Subcutaneous adipose tissue (tissue), 4 donors: ENCODE results near the gene PLCD3. TPM values are rescaled to one million over a fixed set of nuclear protein-coding genes. Genes with fewer than 3 reads are reported as not detected.

Source experiments
- total RNA-seq, 4 donors: library from RNA; depleted of rRNA; stranded (reverse); fragments of >200 nt; gene quantifications; one replicate each; pipeline ENCODE4 v1.1.0, GENCODE V29; 2016
- TF ChIP-seq, protein P1 (sequence below): fragments of 450-650 bp; IDR thresholded peaks from one replicate; pipeline ENCODE4 v1.5.1; 2016; ENCODE audit warnings: low read depth, mild to moderate bottlenecking, control low read depth, antibody characterized with exemption, moderate library complexity

Gene PLCD3
- total RNA-seq, 4 donors from 2014 or later, result 5.9 to 48.0 (median 31.6) TPM

DNA sequence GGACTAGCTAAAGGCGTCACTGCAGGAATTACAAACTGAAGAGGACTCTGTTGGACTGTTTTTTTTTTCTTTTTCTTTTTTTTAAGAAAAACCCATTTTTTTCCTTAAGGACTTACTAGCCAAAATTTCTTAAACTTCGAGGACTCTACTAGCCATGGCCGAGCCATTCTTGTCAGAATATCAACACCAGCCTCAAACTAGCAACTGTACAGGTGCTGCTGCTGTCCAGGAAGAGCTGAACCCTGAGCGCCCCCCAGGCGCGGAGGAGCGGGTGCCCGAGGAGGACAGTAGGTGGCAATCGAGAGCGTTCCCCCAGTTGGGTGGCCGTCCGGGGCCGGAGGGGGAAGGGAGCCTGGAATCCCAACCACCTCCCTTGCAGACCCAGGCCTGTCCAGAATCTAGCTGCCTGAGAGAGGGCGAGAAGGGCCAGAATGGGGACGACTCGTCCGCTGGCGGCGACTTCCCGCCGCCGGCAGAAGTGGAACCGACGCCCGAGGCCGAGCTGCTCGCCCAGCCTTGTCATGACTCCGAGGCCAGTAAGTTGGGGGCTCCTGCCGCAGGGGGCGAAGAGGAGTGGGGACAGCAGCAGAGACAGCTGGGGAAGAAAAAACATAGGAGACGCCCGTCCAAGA, 16.8 kb upstream of the PLCD3 start:
- TF ChIP-seq, protein P1, sequence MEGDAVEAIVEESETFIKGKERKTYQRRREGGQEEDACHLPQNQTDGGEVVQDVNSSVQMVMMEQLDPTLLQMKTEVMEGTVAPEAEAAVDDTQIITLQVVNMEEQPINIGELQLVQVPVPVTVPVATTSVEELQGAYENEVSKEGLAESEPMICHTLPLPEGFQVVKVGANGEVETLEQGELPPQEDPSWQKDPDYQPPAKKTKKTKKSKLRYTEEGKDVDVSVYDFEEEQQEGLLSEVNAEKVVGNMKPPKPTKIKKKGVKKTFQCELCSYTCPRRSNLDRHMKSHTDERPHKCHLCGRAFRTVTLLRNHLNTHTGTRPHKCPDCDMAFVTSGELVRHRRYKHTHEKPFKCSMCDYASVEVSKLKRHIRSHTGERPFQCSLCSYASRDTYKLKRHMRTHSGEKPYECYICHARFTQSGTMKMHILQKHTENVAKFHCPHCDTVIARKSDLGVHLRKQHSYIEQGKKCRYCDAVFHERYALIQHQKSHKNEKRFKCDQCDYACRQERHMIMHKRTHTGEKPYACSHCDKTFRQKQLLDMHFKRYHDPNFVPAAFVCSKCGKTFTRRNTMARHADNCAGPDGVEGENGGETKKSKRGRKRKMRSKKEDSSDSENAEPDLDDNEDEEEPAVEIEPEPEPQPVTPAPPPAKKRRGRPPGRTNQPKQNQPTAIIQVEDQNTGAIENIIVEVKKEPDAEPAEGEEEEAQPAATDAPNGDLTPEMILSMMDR, result no peak

DNA sequence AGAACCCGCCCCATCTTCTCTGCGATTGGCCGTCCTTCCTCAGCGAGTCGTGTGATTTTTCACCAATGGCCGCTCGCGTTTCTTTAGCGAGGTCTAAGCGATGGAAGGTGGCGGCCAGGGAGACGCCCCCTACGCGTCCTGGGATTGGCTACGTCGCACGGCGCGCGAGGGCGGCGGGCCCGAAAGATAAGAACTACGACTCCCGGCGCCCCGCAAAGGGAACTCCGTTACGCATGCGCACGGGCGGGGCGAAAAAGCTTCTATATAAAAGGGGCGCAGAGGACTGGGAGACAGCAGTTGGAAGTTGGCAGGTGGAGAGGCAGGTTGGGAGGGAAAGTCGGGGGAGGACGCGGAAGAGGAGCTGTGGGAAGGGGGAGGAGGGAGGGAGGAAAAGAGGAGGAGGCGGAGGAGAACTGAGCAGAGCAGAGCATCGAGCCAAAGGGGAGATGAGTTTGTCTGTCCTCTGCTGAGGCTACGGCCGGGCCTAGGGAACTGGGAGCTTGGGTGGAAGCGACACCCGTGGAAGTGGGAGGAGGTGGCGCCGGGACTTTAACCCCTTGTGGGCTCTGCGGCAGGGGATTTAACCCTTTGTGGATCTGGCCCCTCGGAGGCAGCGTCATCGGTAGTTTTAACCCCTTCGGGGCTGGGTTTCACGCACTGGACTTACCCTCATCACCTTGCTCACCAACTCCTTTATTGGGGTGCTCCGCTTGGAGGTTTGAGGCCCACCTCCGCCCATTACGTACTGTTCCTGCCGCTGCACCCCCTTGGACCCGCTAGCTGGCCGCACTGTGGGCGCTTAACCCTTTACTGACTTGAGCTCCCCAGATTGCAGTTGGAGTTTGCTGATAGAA, 16.1 kb upstream of the PLCD3 start, which contains the start of gene HEXIM1:
Gene HEXIM1 (plus strand): TSS at position 293 of the 854 bp plus-strand sequence. CDS start 716 bp downstream, outside the sequence.
- TF ChIP-seq, protein P1, result no peak

DNA sequence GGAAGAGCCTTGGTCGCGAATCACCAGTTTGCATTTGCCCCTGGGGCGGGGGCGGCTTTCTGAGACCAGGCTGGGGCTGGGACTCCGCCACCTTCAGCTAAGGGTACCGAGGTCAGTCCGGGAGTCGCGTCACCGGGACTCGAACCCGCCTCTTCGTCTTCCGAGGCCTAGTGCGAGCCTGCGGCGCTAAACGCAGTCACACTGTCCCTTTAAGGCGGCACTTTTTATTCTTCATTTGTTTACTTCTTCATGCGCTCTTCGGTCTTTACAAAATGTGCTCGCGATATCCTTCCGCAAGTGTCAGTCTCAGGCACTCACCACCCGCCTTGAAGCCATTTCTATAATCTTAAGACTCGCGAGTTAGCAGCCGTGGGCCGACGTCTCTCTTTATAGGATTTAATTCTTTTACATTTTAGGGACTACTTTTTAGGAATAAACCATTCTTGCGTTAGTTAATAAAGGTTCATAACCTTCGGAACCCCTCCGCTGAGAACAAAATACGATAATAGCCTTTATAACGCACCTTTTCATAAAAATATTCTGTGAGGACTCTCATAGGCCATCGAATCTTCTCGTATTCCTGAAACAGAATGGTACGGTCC, 15.4 kb upstream of the PLCD3 start:
- TF ChIP-seq, protein P1, result no peak

DNA sequence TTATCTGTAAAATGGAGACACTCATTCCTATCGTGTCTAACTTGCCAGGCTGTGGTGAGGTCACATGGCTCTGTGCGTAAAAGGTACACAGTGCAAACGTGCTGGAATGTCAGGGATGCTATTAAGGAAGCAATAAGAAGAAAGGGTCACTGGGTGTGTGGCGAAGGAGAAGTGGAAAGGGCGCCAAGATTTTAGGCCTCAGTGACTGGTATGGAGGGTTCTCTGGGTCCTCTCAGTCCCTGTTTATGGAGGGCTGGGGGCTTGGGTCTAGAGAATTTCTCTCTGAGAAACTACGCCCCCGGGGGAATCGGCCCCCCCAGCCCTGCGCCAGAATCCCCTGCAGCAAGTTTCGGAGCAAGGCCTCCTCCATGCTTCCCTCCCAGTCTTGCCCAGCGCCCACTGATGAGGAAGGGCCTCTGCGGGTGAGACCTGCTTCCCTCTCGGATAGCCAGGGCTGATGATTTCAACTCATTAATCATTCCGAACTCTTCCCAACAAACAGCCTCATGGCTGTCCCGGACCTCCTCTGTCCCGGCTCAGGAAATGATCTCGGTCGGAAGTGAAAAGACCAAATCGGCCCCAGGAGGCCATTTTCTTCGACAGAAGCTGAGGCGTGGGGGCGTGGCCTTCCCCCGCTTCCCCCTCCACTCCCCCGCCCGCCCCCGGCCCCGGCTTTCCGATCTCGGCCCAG, 14.7 kb upstream of the PLCD3 start:
- TF ChIP-seq, protein P1, result no peak

DNA sequence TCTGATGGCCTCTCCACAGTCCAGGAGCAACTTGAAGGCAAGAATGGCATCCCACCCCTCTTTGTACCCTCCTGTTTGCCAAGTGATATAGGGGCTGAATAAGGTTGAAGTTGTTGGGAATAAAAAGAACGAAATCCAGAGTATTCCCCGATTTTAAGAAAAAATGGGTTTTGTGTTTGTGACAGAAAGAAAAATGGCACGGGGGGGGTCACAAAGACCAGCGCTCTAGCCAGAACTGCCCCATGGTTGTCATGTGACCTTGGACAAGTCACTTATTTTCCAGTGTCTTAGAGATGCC, 14.2 kb upstream of the PLCD3 start:
- TF ChIP-seq, protein P1, result no peak

DNA sequence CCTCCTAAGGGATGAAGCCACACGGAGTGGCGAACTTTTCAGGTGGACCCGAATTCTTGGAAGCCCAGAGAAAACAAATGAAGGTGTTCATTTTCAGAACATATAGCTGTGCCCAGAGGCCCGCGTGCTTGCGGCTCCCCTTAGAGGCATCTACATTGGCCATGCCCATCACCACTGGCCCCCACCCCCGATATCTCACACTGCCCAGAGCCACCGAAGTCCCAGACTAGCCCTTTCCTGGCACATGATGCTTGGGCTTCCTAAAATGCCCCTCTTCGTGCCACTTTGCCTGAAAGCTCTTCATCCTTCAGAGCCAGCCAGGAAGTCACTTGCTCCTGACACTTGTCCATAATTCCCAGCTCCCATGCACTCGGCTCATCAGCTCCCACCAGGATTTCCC, 13.9 kb upstream of the PLCD3 start:
- TF ChIP-seq, protein P1, result no peak

DNA sequence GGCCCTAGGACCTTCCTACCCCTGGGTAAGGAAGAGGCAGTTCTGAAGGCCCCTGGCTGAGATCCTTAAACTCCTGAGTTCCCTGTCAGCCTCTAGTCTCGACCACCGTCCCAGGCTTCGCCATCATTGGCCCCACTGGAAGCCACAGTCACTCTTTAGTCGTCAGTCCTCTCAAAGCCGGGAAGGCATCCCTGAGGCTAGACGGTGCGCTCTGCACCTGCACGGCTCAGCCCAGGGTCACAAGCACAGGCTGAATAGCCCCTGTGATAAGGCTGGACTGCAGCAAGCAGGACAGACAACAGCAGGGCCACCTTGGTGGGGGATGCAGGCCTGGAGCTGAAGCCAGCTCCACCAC, 12.7 kb upstream of the PLCD3 start:
- TF ChIP-seq, protein P1, result no peak
